ENCODE results near the gene MGLL.

DNA sequence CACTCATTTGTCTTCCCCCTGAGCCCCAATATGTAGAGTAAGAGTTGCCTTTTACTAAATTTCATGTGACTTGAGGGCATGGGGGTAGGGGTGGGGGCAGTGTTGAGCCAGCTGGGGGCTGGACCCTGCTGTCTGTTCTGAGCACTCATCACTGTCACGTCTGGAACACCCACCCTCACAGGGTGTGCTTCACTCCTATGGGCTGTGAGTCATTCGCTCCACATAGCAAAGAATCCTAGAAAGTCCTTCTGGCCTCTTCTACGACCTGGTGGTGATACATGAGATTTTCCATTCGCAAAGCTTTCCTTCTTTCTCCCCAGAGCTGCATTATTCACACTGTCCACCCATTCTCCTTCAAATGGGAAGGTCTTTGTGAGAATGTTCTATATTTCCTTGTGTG is 43.6 kb upstream of the MGLL start:
- TF ChIP-seq, protein P1, sequence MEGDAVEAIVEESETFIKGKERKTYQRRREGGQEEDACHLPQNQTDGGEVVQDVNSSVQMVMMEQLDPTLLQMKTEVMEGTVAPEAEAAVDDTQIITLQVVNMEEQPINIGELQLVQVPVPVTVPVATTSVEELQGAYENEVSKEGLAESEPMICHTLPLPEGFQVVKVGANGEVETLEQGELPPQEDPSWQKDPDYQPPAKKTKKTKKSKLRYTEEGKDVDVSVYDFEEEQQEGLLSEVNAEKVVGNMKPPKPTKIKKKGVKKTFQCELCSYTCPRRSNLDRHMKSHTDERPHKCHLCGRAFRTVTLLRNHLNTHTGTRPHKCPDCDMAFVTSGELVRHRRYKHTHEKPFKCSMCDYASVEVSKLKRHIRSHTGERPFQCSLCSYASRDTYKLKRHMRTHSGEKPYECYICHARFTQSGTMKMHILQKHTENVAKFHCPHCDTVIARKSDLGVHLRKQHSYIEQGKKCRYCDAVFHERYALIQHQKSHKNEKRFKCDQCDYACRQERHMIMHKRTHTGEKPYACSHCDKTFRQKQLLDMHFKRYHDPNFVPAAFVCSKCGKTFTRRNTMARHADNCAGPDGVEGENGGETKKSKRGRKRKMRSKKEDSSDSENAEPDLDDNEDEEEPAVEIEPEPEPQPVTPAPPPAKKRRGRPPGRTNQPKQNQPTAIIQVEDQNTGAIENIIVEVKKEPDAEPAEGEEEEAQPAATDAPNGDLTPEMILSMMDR (IDR thresholded peaks at IDR 0.05), result no peak
- no peak for TF ChIP-seq ZFX (IDR thresholded peaks at IDR 0.05; ENCODE audit: borderline replicate concordance)

Measured in 22Rv1 (cell line).